Measurements from ENCODE around the gene HDAC6.
"Not testable (repeated sequence)": the region's sequence is repeated elsewhere in the genome, so short reads cannot be mapped to it uniquely, and the experiment has no call there.

HDAC6 gene

GRCh38 chrX:48790477-48790876 is 11.4 kb upstream of the HDAC6 start:
- DNase-seq = no peak

GRCh38 chrX:48791063-48791820 is 10.6 kb upstream of the HDAC6 start:
- DNase-seq = no peak

- DNase-seq = no peak
These were observed 9.6 kb upstream of the HDAC6 start for GRCh38 chrX:48792219-48792618.

GRCh38 chrX:48793935-48794334 is 7.9 kb upstream of the HDAC6 start:
- no peak for DNase-seq

GRCh38 chrX:48794340-48794910 is 7.4 kb upstream of the HDAC6 start:
- no peak for DNase-seq

- DNase-seq = no peak
These were observed 6.9 kb upstream of the HDAC6 start for GRCh38 chrX:48794911-48795515.

GRCh38 chrX:48798318-48798717 is 3.5 kb upstream of the HDAC6 start:
- DNase-seq = no peak

- DNase-seq = peak in 1 of 3 experiments; percentile 37
These were observed 1.1 kb upstream of the HDAC6 start for GRCh38 chrX:48800574-48801279.

GRCh38 chrX:48802089-48802904 is 430 bp downstream of the HDAC6 start:
- peak; percentile 44 to 89 (median 80) for DNase-seq

- DNase-seq = no peak
These were observed 986 bp downstream of the HDAC6 start for GRCh38 chrX:48802905-48803200.

GRCh38 chrX:48806081-48806480 is 4.2 kb downstream of the HDAC6 start:
- DNase-seq = peak in 1 of 3 experiments; percentile 13

GRCh38 chrX:48813644-48814043 is 11.8 kb downstream of the HDAC6 start:
- no peak for DNase-seq

GRCh38 chrX:48814722-48815121 is 12.9 kb downstream of the HDAC6 start:
- DNase-seq = no peak

GRCh38 chrX:48815266-48815665 is 13.4 kb downstream of the HDAC6 start:
- DNase-seq = no peak

- DNase-seq = no peak
These were observed 14.3 kb downstream of the HDAC6 start for GRCh38 chrX:48816014-48816810.

- DNase-seq = no peak
These were observed 16.2 kb downstream of the HDAC6 start for GRCh38 chrX:48818098-48818497.

GRCh38 chrX:48818866-48819265 is 17.0 kb downstream of the HDAC6 start:
- DNase-seq = no peak

GRCh38 chrX:48819394-48819793 is 17.5 kb downstream of the HDAC6 start:
- DNase-seq = not testable (repeated sequence)

- DNase-seq = no peak
These were observed 21.2 kb downstream of the HDAC6 start for GRCh38 chrX:48823053-48823452.

GRCh38 chrX:48824066-48824465 is 22.2 kb downstream of the HDAC6 start:
- no peak for DNase-seq

- no peak for DNase-seq
These were observed 24.4 kb downstream of the HDAC6 start, which contains the start of gene ERAS for GRCh38 chrX:48826135-48826875. ERAS (plus strand) TSS chrX:48826513; CDS start chrX:48829124, 2,611 bp downstream.

Measured in NCI-H1417 (cell line).